GM12892 (cell line): ENCODE results near the gene STIM2.
A peak's percentile ranks its signal among the peaks of the same experiment; 100 is the strongest.

Source experiments
- POLR2A ChIP-seq: IDR thresholded peaks from 2 replicates; pipeline ENCODE4 v1.6.1; 2011; ENCODE audit warnings: low read depth, low read length, control low read depth
- POLR2AphosphoS5 ChIP-seq: IDR thresholded peaks from 2 replicates; pipeline ENCODE4 v1.6.1; 2011; ENCODE audit warnings: low read depth, low read length, control low read depth

GRCh38 chr4:26857278-26858034 is 3.2 kb upstream of the STIM2 start:
- peak; percentile 59; the same call in 1 of the 2 replicates for TF ChIP-seq POLR2AphosphoS5
- peak; percentile 84 for TF ChIP-seq POLR2A
